ENCODE data around the gene MT1G.
"Not testable (repeated sequence)": the region's sequence is repeated elsewhere in the genome, so short reads cannot be mapped to it uniquely, and the experiment has no call there.

MT1G gene

GRCh38 chr16:56634715-56635440 lies 33.0 kb downstream of the MT1G start:
- no peak for DNase-seq

- no peak for DNase-seq
Observed at GRCh38 chr16:56633535-56633934, 34.3 kb downstream of the MT1G start.

- no peak for DNase-seq
Observed at GRCh38 chr16:56632848-56633365, 35.0 kb downstream of the MT1G start.

GRCh38 chr16:56632156-56632847 lies 35.6 kb downstream of the MT1G start, which contains the start of gene MT1M:
Gene MT1M (plus strand): TSS chr16:56632659. CDS start chr16:56632732, 73 bp downstream.
- DNase-seq = no peak

- DNase-seq = no peak
Observed at GRCh38 chr16:56631832-56632155, 36.1 kb downstream of the MT1G start.

GRCh38 chr16:56631197-56631596 lies 36.7 kb downstream of the MT1G start:
- no peak for DNase-seq

GRCh38 chr16:56630134-56630533 lies 37.7 kb downstream of the MT1G start:
- no peak for DNase-seq

- DNase-seq = no peak
Observed at GRCh38 chr16:56629531-56629930, 38.3 kb downstream of the MT1G start.

GRCh38 chr16:56628486-56629350 lies 39.1 kb downstream of the MT1G start:
- DNase-seq = no peak

- no peak for DNase-seq
Observed at GRCh38 chr16:56626685-56627084, 41.2 kb downstream of the MT1G start.

- no peak for DNase-seq
Observed at GRCh38 chr16:56625943-56626654, 41.8 kb downstream of the MT1G start.

GRCh38 chr16:56625140-56625942 lies 42.5 kb downstream of the MT1G start, which contains the start of gene MT1E:
Gene MT1E (plus strand): TSS chr16:56625781. CDS start chr16:56625852, 71 bp downstream.
- DNase-seq = no peak

- DNase-seq = no peak
Observed at GRCh38 chr16:56623637-56624036, 44.2 kb downstream of the MT1G start.

- DNase-seq = not testable (repeated sequence)
Observed at GRCh38 chr16:56623184-56623583, 44.7 kb downstream of the MT1G start.

GRCh38 chr16:56621665-56622445 lies 46.0 kb downstream of the MT1G start:
- DNase-seq = not testable (repeated sequence)

GRCh38 chr16:56620339-56620897 lies 47.4 kb downstream of the MT1G start:
- no peak for DNase-seq

- DNase-seq = no peak
Observed at GRCh38 chr16:56618138-56618537, 49.7 kb downstream of the MT1G start.

- DNase-seq = no peak
Observed at GRCh38 chr16:56617212-56618085, 50.4 kb downstream of the MT1G start.

All from NCI-H748 treated with DMSO at 0.1 percent for 48 hours (cell line).